Caco-2 (cell line): ENCODE data around the gene TSHR. TPM values are rescaled to one million over a fixed set of nuclear protein-coding genes. Genes with fewer than 3 reads are reported as not detected.

Source experiments
- BruUV-seq: library from RNA; stranded (reverse); fragments of 400-500 nt; replicated peaks from 2 replicates; lab custom pipeline; 2021; lab: Mats Ljungman, UMichigan
- CTCF ChIA-PET: fragments of 300-600 bp; sonication (Branson Sonifier 250); formaldehyde crosslinking; loops from one replicate; lab custom pipeline; 2022; ENCODE audit warnings: antibody characterized with exemption; lab: Charles Lee
- POLR2A ChIA-PET: fragments of 300-600 bp; sonication (Branson Sonifier 250); formaldehyde crosslinking; loops from one replicate; lab custom pipeline; 2022; ENCODE audit warnings: antibody characterized with exemption; lab: Charles Lee
- DNase-seq, 2 experiments: peaks; one replicate each; pipeline versions ENCODE4 v3.0.0 to v3.0.0-alpha.2; 2020 to 2022
- H3K27me3 ChIP-seq: replicated peaks from 2 replicates; pipeline ENCODE4 v1.6.0; 2011; ENCODE audit warnings: low read length; ENCODE audit not compliant: control insufficient read depth, insufficient read depth
- H3K36me3 ChIP-seq: 2 replicates; pipeline ENCODE4 v1.5.1; 2011; ENCODE audit warnings: low read length; ENCODE audit not compliant: control insufficient read depth, insufficient read depth
- H3K4me1 ChIP-seq: fragments of 250-450 bp; sonication (Bioruptor Pico); 2 replicates; pipeline ENCODE4 v1.5.1; 2020; ENCODE audit warnings: mild to moderate bottlenecking
- H3K4me3 ChIP-seq: 2 replicates; pipeline ENCODE4 v1.5.1; 2011; ENCODE audit warnings: low read depth, mild to moderate bottlenecking, control low read depth, low read length
- H3K9me3 ChIP-seq: fragments of 250-450 bp; sonication (Bioruptor Pico); 2 replicates; pipeline ENCODE4 v1.5.1; 2020; ENCODE audit warnings: mild to moderate bottlenecking, moderate library complexity
- H3K27ac Mint-ChIP-seq: one replicate; pipeline ENCODE4 v1.8.0; 2022; ENCODE audit warnings: mixed read lengths; ENCODE audit not compliant: unreplicated experiment
- H3K27me3 Mint-ChIP-seq: one replicate; pipeline ENCODE4 v1.8.0; 2022; ENCODE audit warnings: mixed read lengths; ENCODE audit not compliant: insufficient read depth, unreplicated experiment
- H3K36me3 Mint-ChIP-seq: one replicate; pipeline ENCODE4 v1.8.0; 2022; ENCODE audit warnings: mild to moderate bottlenecking, mixed read lengths; ENCODE audit not compliant: insufficient read depth, unreplicated experiment
- H3K4me1 Mint-ChIP-seq: one replicate; pipeline ENCODE4 v1.8.0; 2022; ENCODE audit warnings: low read depth, mixed read lengths; ENCODE audit not compliant: unreplicated experiment
- H3K4me3 Mint-ChIP-seq: one replicate; pipeline ENCODE4 v1.8.0; 2022; ENCODE audit warnings: mild to moderate bottlenecking, moderate library complexity, mixed read lengths; ENCODE audit not compliant: unreplicated experiment
- H3K9me3 Mint-ChIP-seq: one replicate; pipeline ENCODE4 v1.8.0; 2022; ENCODE audit warnings: mixed read lengths; ENCODE audit not compliant: unreplicated experiment
- intact Hi-C: fragments of 100-400 bp; cut with micrococcal nuclease; formaldehyde crosslinking; loops from one replicate; pipeline ENCODE4 v1.10.0; 2022; ENCODE audit not compliant: unreplicated experiment
- total RNA-seq: library from RNA; stranded (reverse); gene quantifications from 2 replicates; pipeline ENCODE4 v1.2.3, GENCODE V29; 2022
- TF ChIP-seq, protein P1 (sequence below), 2 experiments: fragments of 200-600 bp in 1 of 2; IDR thresholded peaks; 1 replicate in 1 of 2; 2 replicates in 1 of 2; pipeline versions ENCODE4 v1.5.1 to v1.8.0; 2011 to 2022; ENCODE audit warnings: antibody characterized with exemption in 1 of 2, control low read depth in 1 of 2, inconsistent platforms in 1 of 2, low read depth in 1 of 2, low read length in 1 of 2, mild to moderate bottlenecking in 1 of 2, moderate library complexity in 1 of 2; ENCODE audit not compliant: insufficient read depth in 1 of 2, severe bottlenecking in 1 of 2, unreplicated experiment in 1 of 2

TSHR gene
- total RNA-seq, 1 experiment from 2014 or later = not detected

GRCh38 chr14:81169267-81169666 lies 213.8 kb downstream of the TSHR start:
- Mint-ChIP-seq H3K4me3 (peak overlapping the region; percentile 81), H3K36me3 (peaks cover 3% of the 10 kb centered on the region), H3K27ac (no peak overlapping the region), H3K4me1 (no peaks in the 10 kb centered on the region), H3K27me3 (no peaks in the 10 kb centered on the region), H3K9me3 (no peaks in the 10 kb centered on the region)
- ChIA-PET CTCF (interaction anchor here (1.4 kb wide), 1 partner anchor 173 kb away, joined by 14 read pairs; no protein-coding TSS in a partner anchor), POLR2A (no interaction called here)
- H3K36me3 ChIP-seq = no peaks in the 10 kb centered on the region
- no peak overlapping the region; the same call in 1 of the 2 replicates for H3K4me3 ChIP-seq
- intact Hi-C loops = no loop called here
- H3K27me3 ChIP-seq = no peaks in the 10 kb centered on the region
- H3K4me1 ChIP-seq = no peaks in the 10 kb centered on the region
- TF ChIP-seq, protein P1, sequence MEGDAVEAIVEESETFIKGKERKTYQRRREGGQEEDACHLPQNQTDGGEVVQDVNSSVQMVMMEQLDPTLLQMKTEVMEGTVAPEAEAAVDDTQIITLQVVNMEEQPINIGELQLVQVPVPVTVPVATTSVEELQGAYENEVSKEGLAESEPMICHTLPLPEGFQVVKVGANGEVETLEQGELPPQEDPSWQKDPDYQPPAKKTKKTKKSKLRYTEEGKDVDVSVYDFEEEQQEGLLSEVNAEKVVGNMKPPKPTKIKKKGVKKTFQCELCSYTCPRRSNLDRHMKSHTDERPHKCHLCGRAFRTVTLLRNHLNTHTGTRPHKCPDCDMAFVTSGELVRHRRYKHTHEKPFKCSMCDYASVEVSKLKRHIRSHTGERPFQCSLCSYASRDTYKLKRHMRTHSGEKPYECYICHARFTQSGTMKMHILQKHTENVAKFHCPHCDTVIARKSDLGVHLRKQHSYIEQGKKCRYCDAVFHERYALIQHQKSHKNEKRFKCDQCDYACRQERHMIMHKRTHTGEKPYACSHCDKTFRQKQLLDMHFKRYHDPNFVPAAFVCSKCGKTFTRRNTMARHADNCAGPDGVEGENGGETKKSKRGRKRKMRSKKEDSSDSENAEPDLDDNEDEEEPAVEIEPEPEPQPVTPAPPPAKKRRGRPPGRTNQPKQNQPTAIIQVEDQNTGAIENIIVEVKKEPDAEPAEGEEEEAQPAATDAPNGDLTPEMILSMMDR (IDR thresholded peaks at IDR 0.05; ENCODE audit: insufficient read depth in 1 of 2, low read depth in 1 of 2, low read length in 1 of 2, severe bottlenecking in 1 of 2, unreplicated experiment in 1 of 2) = no peak
- BruUV-seq = no TSS peak
- no peak for DNase-seq
- H3K9me3 ChIP-seq = no peaks in the 10 kb centered on the region

DNA sequence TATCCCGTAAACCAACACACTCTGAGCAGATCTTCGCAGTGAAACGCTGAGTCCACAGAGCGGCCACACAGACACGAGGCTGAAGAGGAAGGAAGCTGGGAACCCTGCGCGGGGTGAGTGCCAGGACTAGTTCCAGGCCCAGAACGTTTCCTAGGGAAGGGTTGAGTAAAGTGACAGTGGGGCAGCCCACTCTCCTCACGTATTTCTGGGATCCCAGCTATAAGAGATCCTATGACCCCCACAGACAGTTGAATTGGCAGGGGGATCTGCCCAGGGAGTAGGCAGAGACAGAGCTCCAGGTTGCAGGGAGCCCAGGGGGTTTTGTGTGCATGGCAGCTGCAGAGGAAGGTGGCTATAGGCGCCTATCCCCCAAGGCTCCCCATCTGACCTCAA lies 214.3 kb downstream of the TSHR start:
- BruUV-seq = no TSS peak
- Mint-ChIP-seq H3K27ac (peak overlapping the region; percentile 86), H3K27me3 (no peaks in the 10 kb centered on the region), H3K4me1 (no peaks in the 10 kb centered on the region), H3K4me3 (peak overlapping the region; percentile 81), H3K9me3 (no peaks in the 10 kb centered on the region), H3K36me3 (peaks cover 6% of the 10 kb centered on the region)
- Histone ChIP-seq H3K9me3 (no peaks in the 10 kb centered on the region), H3K4me1 (no peaks in the 10 kb centered on the region), H3K4me3 (peak overlapping the region; percentile 64), H3K36me3 (no peaks in the 10 kb centered on the region), H3K27me3 (no peaks in the 10 kb centered on the region)
- DNase-seq = no peak
- intact Hi-C loops = loop anchor here (1.0 to 2.0 kb wide), 3 partner anchors 173 to 295 kb away; no protein-coding TSS in a partner anchor
- CTCF ChIA-PET = interaction anchor here (0.7 to 1.4 kb wide), 5 partner anchors 12 to 182 kb away, joined by 3 to 14 read pairs (median 3); no protein-coding TSS in a partner anchor
- TF ChIP-seq, protein P1 (IDR thresholded peaks at IDR 0.05; ENCODE audit: insufficient read depth in 1 of 2, low read depth in 1 of 2, low read length in 1 of 2, severe bottlenecking in 1 of 2, unreplicated experiment in 1 of 2) = no peak
- POLR2A ChIA-PET = interaction anchor here (0.6 to 1.0 kb wide), 4 partner anchors 10 to 174 kb away, joined by 3 to 5 read pairs (median 4); partner anchors contain the start of gene GTF2A1

DNA sequence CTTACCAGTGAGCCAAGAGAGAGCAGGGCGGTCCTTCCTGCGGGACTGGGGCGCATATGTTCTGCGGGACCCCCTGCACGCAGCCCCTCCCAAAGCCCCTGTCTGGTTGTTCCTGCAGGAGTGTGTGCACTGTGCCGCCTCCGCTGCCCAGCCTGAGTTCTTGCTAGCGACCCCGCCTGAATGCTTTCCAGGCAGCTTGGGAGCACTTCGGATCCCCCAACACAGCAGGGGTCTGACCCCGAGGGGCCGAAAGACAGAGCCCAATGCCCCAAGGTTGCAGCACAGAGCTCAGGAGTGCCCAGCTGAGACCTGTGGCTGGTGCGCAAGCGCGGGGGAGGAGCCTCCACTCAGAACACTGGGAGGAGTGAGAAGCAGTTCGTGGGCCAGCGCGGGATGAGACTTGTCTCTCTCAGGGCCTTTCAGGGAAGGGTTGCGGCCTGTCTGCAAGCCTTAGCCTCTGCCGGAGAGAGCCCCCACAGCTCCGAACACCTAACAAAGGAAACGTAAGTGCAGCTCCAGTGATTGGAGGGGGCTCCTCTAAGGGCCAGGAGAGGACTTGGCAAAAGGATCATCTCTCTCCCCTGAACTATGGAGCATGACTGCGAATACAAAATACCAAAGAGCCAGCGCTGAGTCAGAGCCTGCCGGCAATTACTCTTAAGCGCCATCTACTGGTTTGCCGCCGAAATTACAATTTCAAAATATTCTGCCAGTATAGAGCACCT lies 214.8 kb downstream of the TSHR start:
- BruUV-seq = no TSS peak
- no peaks in the 10 kb centered on the region for H3K9me3 ChIP-seq
- intact Hi-C loops = loop anchor here (1.0 to 2.0 kb wide), 3 partner anchors 174 to 295 kb away; no protein-coding TSS in a partner anchor
- DNase-seq = peak; percentile 88 to 89
- Mint-ChIP-seq H3K36me3 (peaks cover 6% of the 10 kb centered on the region), H3K27ac (peak overlapping the region; percentile 86), H3K9me3 (no peaks in the 10 kb centered on the region), H3K4me3 (peak overlapping the region; percentile 81), H3K4me1 (no peaks in the 10 kb centered on the region), H3K27me3 (no peaks in the 10 kb centered on the region)
- no peaks in the 10 kb centered on the region for H3K36me3 ChIP-seq
- CTCF ChIA-PET = interaction anchor here (0.7 to 1.4 kb wide), 5 partner anchors 11 to 183 kb away, joined by 3 to 14 read pairs (median 3); no protein-coding TSS in a partner anchor
- H3K4me3 ChIP-seq = peak overlapping the region; percentile 64
- POLR2A ChIA-PET = interaction anchor here (0.6 to 1.0 kb wide), 5 partner anchors 8 to 174 kb away, joined by 3 to 5 read pairs (median 3); partner anchors contain the start of gene GTF2A1
- TF ChIP-seq, protein P1 (IDR thresholded peaks at IDR 0.05; ENCODE audit: insufficient read depth in 1 of 2, low read depth in 1 of 2, low read length in 1 of 2, severe bottlenecking in 1 of 2, unreplicated experiment in 1 of 2) = peak; percentile 76 to 86
- no peaks in the 10 kb centered on the region for H3K27me3 ChIP-seq
- H3K4me1 ChIP-seq = no peaks in the 10 kb centered on the region
